GM19351 (cell line): ENCODE measurements around the gene UBXN7.
"Not testable (repeated sequence)": the region's sequence is repeated elsewhere in the genome, so short reads cannot be mapped to it uniquely, and the experiment has no call there.

Experiments used
- ATAC-seq: cut with Tn5 transposase; IDR thresholded peaks from one replicate; pipeline ENCODE4 v1.9.1; 2021; ENCODE audit warnings: mild to moderate bottlenecking, moderate library complexity; ENCODE audit not compliant: unreplicated experiment

Gene UBXN7

DNA sequence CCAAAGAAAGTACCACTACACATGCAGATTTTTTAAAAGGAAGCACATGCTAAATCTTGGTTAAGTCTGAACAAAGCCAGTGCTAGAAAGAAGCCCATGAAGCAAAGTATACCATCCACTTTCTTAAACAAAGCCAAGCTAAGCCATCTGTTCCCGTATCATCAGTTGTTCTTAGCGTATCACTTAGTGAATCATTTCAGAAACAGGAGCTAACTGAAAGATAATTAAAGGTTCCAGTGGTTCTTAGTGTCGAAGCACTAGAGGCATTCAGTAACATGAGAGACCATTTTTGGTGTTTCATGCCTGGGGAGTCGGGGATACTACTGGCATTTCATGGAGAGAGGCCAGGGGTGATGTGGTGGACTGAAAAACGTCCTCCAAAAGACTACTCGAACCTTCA, 12.8 kb downstream of the UBXN7 start:
- ATAC-seq, result no peak

DNA sequence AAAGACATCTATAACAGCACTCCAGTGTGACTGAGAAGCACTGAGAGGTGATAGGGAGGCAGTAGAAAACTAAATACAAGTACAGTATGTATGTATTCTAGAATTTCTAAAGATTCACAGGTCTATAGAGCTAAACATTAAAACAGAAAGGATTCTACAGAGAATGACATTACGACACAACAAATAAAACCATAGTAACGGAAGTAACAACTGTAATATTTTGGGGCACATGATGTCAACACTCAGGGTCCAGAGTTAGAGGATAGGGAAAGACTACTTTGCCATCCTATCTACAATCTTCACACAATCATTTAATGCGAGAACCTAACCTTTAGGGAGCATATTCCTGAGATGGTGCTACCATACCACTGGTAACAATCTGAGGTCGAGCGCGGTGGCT, 13.6 kb downstream of the UBXN7 start:
- ATAC-seq, result no peak

- no peak for ATAC-seq
Observed at GRCh38 chr3:196414469-196414868, 17.8 kb downstream of the UBXN7 start.

DNA sequence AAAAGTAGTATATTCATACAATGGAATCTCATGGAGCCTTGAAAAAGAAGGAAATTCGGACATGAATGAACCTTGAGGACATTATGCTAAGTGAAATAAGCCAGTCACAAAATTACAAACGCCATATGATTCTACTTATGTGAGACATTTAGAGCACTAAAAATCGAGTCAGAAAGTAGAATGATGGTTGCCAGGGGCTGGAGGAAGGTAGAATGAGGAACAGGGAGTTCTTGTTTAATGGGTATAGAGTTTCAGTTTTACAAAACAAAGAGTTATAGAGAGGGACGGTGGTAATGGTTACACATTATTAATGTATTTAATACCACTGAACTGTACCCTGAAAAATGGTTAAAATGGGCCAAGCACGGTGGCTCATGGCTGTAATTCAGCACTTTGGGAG, 19.5 kb downstream of the UBXN7 start:
- ATAC-seq, result peak; percentile 77

DNA sequence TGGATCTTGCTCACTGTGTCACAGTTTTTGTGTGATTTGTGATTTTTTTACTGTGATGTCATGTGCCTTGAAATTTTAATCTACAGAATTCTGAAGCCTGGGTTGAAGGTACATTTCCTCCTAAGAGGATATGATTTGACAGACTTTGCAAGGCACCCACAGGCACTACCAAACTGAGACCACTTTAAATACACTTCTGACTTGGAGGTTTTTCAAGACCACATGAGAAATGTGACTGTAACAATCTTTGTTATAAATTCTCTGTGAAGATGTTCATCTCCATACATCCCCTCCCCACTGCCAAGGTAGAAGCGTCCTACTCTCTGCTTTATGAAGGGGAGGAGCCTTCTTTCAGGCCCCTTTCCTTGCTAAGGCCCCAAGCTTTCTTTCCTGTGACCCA, 22.8 kb downstream of the UBXN7 start:
- no peak for ATAC-seq

DNA sequence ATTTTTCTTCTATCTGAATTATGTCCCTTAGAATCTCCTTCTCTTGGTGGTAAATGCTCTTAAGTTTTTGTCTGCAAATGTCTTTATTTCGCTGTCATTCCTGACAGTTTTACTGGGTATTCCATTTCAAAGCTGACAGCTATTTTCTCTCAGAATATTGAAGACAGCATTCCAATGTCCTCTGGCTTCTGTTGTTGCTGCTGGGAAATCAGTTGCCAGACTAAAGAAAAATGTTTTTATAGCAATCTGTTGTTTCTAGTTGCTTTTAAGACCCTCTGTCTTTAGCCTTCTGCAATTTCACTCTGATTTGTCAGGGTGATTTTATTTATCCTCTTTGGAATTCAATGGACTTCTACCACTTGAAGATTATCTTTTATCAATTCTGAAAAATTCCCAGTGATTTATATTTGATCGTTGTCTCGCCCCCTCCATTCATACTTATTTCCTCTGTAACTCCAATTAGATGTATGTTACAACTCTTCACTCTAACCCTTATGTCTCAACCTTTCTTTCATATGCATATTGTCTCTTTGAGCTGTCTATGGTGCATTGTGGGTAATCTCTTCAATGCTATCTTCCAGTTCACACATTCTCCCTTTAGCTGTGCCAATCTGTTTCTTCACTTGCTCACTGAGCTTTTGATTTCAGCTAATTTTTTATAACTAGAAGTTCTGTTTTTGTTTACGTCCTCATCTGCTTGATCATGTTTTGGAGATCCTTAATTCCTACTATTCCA, 23.5 kb downstream of the UBXN7 start:
- no peak for ATAC-seq

- ATAC-seq, result no peak
Observed at GRCh38 chr3:196406811-196407470, 25.3 kb downstream of the UBXN7 start.

GRCh38 chr3:196400331-196400730, 31.9 kb downstream of the UBXN7 start:
- ATAC-seq, result no peak

GRCh38 chr3:196399485-196399945, 32.7 kb downstream of the UBXN7 start:
- no peak for ATAC-seq

- ATAC-seq, result no peak
Observed at GRCh38 chr3:196398782-196399181, 33.4 kb downstream of the UBXN7 start.

DNA sequence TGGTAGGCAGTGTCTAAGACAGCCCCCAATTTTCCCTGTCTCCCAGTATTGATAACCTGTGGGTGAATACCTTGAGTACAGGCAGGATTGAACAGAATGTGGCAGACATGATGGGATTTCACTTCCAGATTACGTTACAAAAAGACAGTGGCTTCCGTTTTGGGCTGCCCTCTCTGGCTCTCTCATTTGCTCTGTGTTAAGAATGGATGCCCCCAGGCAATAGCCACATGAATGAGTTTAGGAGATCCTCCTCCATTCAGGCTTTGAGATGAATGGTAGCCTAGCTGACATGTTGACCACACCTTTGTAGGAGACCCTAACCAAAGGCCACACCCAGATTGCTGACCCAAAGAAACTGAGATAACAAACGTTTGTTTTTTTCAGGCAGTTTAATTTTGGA, 34.3 kb downstream of the UBXN7 start:
- no peak for ATAC-seq

DNA sequence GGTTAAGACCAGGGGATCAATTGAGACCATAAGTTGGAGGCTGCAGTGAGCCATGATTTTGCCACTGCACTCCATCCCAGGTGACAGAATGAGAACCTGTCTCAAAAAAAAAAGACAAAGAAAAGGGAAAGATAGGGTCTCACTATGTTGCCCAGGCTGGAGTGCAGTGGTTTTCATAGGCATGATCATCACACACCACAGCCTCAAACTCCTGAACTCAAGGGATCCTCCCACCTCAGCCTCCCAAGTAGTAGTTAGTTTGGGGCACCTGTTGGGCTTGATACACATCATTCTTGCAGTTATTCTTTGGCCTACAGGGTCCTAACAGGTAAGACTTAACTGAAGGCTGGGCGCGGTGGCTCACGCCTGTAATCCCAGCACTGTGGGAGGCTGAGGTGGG, 42.1 kb downstream of the UBXN7 start:
- ATAC-seq, result no peak

- no peak for ATAC-seq
Observed at GRCh38 chr3:196388956-196389355, 43.3 kb downstream of the UBXN7 start.

DNA sequence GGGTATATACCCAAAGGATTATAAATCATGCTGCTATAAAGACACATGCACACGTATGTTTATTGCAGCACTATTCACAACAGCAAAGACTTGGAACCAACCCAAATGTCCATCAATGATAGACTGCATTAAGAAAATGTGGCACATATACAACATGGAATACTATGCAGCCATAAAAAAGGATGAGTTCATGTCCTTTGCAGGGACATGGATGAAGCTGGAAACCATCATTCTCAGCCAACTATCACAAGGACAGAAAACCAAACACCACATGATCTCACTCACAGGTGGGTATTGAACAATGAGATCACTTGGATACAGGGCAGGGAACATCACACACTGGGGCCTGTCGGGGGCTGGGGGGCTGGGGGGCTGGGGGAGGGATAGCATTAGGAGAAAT, 44.3 kb downstream of the UBXN7 start:
- ATAC-seq, result not testable (repeated sequence)

- not testable (repeated sequence) for ATAC-seq
Observed at GRCh38 chr3:196386797-196387196, 45.4 kb downstream of the UBXN7 start.

GRCh38 chr3:196386034-196386433, 46.2 kb downstream of the UBXN7 start:
- not testable (repeated sequence) for ATAC-seq

DNA sequence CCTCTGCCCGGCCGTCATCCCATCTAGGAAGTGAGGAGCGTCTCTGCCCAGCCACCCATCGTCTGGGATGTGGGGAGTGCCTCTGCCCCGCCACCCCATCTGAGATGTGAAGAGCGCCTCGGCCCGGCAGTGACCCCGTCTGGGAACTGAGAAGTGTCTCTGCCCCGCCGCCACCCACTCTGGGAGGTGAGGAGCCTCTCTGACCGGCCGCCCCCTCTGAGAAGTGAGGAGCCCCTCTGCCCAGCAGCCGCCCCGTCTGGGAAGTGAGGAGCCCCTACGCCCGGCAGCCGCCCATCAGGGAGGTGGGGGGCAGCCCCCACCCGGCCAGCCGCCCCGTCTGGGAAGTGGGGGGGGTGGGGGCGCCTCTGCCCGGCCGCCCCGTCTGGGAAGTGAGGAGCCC, 46.8 kb downstream of the UBXN7 start:
- not testable (repeated sequence) for ATAC-seq

DNA sequence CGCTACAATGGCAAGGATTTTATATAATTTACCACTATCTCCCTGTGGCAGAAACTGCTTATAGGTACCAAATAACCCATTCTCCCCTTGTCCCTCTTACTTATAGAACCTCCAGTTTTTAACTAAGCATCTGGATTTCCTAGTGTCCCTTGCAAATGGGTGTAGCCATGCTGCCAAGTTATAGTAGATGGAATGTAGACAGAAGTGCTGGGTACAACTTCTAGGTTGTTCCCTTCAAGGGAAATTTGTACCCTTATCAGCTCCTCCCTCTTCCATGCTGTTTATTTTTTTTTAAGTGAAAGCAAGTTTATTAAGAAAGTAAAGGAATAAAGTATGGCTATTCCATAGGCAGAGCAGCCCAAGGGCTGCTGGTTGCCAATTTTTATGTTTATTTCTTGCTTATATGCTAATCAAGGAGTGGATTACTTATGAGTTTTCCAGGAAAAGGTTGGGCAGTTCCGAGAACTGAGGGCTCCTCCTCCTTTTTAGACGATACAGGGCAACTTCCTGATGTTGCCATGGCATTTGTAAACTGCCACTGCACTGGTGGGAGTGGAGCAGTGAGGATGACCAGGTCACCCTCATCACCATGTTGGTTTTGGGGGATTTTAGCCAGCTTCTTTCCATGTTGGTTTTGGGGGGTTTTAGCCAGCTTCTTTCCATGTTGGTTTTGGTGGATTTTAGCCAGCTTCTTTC, 53.9 kb downstream of the UBXN7 start:
- no peak for ATAC-seq

- no peak for ATAC-seq
Observed at GRCh38 chr3:196377321-196377720, 54.9 kb downstream of the UBXN7 start.

DNA sequence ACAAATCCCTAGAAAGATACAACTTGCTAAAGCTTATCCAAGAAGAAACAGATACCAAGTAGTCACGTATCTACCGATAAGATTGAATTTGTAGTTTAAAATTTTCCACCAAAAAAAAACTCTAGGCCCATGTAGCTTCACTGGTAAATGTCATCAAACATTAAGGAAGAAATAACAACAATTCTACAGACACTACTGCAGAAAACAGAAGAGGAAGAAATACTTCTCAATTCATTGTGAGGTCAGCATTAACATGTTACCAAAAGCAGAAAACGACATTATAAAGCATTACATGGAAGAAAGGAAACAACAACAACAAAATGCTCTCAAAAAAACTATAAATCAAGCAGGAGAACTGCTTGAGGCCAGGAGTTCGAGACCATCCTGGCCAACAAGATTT, 66.5 kb downstream of the UBXN7 start:
- ATAC-seq, result no peak

DNA sequence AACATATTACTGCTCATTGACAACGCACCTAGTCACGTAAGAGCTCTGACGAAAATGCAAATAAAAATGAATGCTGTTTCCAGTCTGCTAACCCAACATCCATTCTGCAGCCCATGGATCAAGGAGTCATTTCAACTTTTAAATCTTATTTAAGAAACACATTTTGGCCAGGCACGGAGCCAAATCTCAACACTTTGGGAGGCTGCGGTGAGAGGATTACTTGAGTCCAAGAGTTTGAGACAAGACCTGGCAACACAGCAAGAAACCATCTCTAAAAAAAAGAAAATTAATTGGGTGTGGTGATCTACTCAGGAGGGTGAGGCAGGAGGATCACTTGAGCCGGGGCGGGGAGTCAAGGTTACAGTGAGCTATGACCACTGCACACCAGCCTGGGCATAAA, 71.6 kb downstream of the UBXN7 start:
- ATAC-seq, result no peak

DNA sequence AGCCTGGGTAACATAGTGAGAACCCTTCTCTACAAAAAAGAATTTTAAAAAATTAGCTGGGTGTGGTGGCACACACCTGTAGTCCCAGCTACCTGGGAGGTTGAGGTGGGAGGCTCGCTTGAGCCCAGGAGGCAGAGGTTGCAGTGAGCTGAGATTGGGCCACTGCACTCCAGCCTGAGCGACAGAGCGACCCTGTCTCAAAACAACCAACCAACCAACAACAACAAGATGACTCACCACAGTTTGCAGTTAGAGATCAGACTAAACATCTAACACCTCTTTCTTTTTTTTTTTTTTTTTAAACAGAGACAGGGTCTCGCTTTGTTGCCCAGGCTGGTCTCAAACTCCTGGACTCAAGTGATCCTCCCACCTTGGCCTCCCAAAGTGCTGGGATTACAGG, 73.7 kb downstream of the UBXN7 start:
- not testable (repeated sequence) for ATAC-seq
